Measurements from ENCODE around the gene KRTAP4-4.

DNA sequence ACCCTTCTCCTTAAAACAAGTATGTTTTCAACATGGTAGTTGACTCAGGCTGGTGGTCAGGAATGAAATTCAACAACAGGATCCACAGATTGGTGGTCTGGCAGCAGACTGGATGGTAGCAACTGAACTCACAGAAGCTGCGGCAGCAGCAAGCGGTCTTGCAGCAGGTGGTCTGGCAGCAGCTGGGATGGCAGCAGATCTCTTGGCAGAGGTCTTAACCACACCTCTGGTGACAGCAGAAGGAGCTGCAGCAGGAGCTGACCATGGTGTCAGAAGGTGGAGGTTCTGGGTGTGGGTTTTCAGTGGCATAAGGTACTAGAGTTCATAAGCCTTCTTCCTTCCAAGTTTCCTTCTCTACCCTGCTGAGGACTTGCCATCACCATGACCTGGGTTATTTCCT, 26.3 kb upstream of the KRTAP4-4 start:
- TF ChIP-seq, protein P1, sequence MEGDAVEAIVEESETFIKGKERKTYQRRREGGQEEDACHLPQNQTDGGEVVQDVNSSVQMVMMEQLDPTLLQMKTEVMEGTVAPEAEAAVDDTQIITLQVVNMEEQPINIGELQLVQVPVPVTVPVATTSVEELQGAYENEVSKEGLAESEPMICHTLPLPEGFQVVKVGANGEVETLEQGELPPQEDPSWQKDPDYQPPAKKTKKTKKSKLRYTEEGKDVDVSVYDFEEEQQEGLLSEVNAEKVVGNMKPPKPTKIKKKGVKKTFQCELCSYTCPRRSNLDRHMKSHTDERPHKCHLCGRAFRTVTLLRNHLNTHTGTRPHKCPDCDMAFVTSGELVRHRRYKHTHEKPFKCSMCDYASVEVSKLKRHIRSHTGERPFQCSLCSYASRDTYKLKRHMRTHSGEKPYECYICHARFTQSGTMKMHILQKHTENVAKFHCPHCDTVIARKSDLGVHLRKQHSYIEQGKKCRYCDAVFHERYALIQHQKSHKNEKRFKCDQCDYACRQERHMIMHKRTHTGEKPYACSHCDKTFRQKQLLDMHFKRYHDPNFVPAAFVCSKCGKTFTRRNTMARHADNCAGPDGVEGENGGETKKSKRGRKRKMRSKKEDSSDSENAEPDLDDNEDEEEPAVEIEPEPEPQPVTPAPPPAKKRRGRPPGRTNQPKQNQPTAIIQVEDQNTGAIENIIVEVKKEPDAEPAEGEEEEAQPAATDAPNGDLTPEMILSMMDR (IDR thresholded peaks at IDR 0.05) = no peak
- no peak for TF ChIP-seq ZFX (IDR thresholded peaks at IDR 0.05; ENCODE audit: borderline replicate concordance)

Data from 22Rv1 (cell line).